Neural progenitor cell (in vitro differentiated cells): ENCODE results near the gene SYTL3.

Experiments used
- CTCF ChIP-seq: fragments of 200-600 bp; sonication (generic); IDR thresholded peaks from 2 replicates; pipeline ENCODE4 v1.5.1; 2017; ENCODE audit warnings: antibody characterized with exemption, mild to moderate bottlenecking
- EZH2 ChIP-seq: fragments of 200-600 bp; sonication (generic); IDR thresholded peaks from 2 replicates; pipeline ENCODE4 v1.6.1; 2017; ENCODE audit warnings: antibody characterized with exemption, mild to moderate bottlenecking, moderate library complexity

DNA sequence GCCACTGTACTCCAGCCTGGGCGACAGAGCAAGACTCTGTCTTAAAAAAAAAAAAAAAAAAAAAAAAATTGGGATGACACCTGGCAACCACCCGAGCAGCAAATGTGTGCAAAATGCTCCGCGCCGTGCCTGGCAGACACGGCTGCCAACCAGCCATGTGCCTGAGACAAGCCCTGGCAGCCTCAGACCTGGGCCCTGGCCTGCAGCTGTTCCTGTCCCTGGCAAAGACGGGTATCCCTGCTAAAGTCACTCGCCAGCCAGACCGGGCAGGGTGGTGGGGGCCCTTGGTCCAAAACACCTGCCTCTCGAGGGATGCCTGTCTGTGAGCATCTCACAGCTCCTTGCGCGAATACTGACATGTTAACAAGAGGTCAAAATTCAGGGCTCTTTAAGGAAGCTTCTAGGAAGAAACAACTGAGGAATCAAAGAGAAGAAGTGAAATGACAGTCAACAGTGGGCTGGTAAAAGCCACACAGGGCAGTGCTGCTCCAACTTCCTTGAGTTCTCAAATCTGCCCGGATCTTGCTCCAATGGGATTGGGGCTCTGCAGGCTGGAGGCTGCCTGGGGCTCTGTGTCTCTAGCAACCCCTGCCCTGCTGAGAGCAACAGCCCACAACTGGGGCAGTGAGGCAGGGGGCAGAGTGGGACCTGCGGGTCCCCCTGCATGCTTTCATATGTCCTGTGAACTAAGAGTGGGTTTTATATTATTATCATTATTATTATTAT is 53.4 kb downstream of the SYTL3 start:
- TF ChIP-seq CTCF (no peak), EZH2 (no peak)
